Inferior parietal cortex (tissue), 1 donor: ENCODE data around the gene MINDY4.

Experiments
- DNase-seq: peaks from one replicate; pipeline ENCODE4 v3.0.0-alpha.2; 2016; ENCODE audit errors: extremely low spot score

MINDY4 gene

GRCh38 chr7:30743371-30744074 is 27.7 kb upstream of the MINDY4 start:
- no peak for DNase-seq

DNA sequence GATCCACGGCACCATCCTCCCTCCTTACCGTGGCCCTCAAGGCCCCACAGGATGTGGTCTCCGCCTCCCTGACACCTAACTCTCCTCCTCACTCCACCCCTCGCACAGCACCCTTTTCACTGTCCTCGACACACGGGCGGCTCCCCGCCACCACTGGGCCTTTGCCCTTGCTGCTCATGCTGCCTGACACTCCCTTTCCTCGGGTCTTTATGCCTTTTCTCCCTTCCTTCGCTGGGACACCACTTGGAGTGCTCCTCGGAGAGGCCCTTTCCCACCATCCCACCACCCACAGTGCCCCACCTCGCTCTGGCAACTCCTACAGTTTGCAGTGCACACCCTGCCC is 27.2 kb upstream of the MINDY4 start:
- DNase-seq: no peak

- no peak for DNase-seq
These were observed 25.8 kb upstream of the MINDY4 start for GRCh38 chr7:30745261-30745941.

GRCh38 chr7:30750010-30750409 is 21.2 kb upstream of the MINDY4 start:
- DNase-seq: no peak

GRCh38 chr7:30750683-30751650 is 20.2 kb upstream of the MINDY4 start:
- DNase-seq: peak; percentile 41

GRCh38 chr7:30751696-30752273 is 19.4 kb upstream of the MINDY4 start, which contains the start of gene INMT:
Gene INMT, plus strand, starts transcription at chr7:30752135. Its CDS starts 16 bp downstream, at chr7:30752151.
- no peak for DNase-seq

- DNase-seq: no peak
These were observed 18.7 kb upstream of the MINDY4 start for GRCh38 chr7:30752484-30752883.

DNA sequence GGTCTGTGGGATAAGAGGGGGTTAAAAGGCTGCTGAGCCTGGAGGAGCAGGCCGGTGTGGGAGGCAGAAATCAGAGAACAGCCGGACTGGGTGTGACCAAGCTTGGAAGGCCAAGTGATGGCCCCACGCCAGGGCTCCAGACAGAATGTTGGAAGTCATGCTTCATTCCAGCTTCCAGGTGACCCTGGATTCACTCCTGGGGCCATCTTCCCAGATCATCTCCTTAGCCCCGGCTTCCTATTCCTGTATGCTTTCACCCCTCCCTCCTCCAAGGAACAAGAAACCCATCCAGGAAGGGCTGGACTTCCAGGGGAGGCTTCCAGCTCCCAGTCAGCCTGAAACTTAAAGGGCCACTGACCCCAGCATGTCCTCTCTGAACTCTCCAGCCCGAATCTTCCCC is 18.2 kb upstream of the MINDY4 start:
- no peak for DNase-seq

DNA sequence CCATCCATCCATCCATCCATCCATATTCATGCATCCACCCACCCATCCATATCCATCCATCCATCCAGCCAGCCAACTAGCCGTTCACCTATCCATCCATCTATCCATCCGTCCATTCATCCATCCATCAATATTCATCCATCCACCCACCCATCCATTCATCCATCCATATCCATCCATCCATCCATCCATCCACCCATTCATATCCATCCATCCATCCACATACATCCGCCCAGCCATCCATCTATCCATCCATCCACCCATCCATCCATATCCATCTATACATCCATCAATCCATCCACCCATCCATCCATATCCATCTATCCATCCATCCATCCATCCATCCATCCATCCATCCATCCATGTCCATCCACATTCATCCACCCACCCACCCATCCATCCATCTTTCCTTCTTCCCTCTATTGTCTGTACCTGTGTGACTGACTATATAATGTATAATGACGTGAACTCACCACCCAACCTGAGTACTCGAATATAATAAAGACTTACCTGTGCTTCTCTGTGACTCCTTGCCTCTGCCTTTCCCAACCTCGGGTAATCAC is 16.8 kb upstream of the MINDY4 start:
- DNase-seq: no peak

DNA sequence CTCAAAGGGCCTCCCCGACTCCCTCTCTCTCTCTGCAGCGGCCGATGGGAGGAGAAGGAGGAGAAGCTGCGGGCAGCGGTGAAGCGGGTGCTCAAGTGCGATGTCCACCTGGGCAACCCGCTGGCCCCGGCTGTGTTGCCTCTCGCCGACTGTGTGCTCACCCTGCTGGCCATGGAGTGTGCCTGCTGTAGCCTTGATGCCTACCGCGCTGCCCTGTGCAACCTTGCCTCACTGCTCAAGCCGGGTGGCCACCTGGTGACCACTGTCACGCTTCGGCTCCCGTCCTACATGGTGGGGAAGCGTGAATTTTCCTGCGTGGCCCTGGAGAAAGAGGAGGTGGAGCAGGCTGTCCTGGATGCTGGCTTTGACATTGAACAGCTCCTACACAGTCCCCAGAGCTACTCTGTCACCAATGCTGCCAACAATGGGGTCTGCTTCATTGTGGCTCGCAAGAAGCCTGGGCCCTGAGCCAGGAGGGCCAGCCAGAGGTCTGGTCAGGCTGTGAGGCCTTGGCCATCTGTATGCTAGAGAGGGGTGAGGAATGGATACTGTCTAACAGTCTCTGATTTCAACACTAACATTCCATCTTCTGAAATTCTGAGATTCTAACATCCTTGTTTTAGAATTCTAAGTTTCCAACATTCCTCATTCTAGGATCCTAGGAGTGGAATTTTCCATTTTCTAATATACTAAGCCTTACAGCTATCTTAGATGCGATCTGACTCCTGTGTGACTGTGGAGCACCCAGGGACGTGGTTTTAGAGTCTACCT is 15.6 kb upstream of the MINDY4 start:
- DNase-seq: no peak

DNA sequence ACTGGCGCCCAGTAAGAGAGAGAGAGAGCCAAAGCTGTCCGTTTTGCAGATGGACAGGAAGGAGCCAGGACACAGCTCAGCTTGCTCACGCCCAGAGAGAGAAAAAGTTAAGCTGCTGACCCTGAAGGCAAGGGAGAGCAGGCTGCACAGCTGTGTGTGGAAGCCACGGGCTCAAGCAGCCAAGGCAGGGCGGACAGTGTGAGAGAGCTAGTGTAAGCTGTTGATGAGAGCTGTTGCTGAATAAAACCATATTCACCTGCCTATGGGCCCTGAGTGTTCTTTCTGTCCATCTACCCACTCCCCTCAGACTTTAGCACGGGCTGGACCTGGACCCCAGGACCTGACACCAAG is 13.9 kb upstream of the MINDY4 start:
- no peak for DNase-seq

- DNase-seq: no peak
These were observed 10.6 kb upstream of the MINDY4 start for GRCh38 chr7:30760514-30761213.

DNA sequence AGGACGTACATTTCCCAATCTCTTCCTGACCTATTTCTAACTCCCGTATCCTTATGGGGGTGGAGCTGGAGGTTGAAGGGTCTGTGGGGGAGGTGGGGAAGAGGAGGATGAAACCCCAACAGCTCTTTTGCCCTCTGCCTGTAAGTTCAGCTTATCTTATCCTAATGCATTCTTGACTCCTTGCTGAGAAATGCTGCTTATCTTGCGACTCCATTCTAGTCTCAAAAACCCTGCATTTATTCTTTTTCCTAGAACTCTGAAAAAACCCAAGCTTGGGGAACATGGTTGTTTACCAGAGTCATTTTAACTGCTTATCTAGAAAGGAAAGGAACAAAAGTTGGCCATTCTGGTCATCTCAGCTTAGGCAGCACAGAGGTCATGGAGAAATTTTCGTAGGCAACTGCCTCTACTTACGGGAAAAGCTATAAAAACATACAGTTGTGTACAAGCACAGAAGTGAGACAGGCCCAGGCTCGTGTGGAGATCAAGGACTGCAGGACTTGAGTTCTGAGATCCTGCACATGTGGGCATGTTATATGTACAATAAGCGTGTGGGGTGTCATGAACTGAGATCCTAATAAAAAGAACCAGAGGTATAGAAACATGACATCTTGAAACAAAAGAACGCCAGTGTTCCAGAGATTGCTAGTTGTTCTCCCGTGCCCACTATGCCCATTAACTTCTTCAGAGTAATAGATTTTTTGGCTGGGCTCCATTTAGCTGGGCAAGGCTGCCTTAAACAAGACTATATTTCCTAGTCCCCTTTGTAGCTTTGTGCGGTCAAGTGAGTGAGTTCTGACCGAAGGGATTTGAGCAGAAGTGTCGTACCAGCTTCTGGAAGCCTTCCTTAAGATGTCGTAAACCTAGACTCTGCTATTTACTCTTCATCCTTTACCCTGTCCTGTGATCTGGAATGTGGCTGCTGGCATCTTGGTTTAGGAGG is 9.7 kb upstream of the MINDY4 start:
- DNase-seq: peak; percentile 24

GRCh38 chr7:30764030-30764975 is 6.9 kb upstream of the MINDY4 start:
- DNase-seq: no peak

- DNase-seq: no peak
These were observed 5.8 kb upstream of the MINDY4 start for GRCh38 chr7:30765408-30765807.

DNA sequence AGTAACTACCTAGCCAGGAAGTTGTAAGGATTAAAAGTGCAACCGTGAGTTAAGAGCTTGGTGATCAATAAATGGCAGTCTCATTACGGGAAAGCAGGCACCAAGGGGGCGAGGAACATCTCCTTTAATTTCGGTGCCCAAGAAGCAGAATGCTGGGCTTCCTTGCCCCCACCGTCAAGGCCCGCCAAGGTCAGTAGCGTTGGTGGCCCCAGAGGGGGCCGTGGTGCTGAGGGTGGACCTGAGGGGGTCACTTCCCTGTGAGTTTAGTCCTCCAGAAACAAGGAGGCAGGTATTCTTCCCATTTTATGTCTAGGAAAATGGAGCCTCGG is 408 bp upstream of the MINDY4 start:
- no peak for DNase-seq

GRCh38 chr7:30771880-30772425 is 736 bp downstream of the MINDY4 start:
- no peak for DNase-seq

- DNase-seq: no peak
These were observed 1.8 kb downstream of the MINDY4 start for GRCh38 chr7:30772984-30773383.
